GM12875 (cell line): Measurements from ENCODE around the gene TRMO.
"Not testable (repeated sequence)": the region's sequence is repeated elsewhere in the genome, so short reads cannot be mapped to it uniquely, and the experiment has no call there.

Experiments used
- H3K4me3 ChIP-seq: one replicate; pipeline ENCODE4 v1.5.1; 2011; ENCODE audit warnings: low read depth, low read length, control low read depth
- TF ChIP-seq, protein P1 (sequence below): IDR thresholded peaks from 2 replicates; pipeline ENCODE4 v1.5.1; 2011; ENCODE audit warnings: low read depth, mild to moderate bottlenecking, control low read depth, inconsistent platforms, low read length, moderate library complexity, borderline replicate concordance; ENCODE audit not compliant: insufficient read depth

Gene TRMO

DNA sequence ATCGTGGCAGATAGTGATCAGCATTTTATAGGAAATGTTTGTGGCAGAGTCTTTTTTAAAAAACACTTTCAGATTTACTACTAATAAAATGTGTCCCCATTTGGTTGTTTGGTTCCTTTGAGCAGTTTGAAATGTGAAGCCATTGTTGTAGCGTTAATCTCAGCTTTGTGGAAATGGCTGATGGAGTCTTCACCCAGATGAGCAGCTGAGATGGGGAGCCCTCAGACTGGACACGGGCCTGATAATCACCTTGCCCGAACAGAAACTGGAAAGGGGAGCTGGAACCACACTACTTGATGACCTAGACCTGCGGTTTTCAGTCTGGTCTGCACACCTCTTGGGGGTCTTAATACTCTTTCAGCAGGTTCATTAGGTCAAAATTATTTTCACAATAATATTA lies 40.3 kb upstream of the TRMO start:
- TF ChIP-seq, protein P1, sequence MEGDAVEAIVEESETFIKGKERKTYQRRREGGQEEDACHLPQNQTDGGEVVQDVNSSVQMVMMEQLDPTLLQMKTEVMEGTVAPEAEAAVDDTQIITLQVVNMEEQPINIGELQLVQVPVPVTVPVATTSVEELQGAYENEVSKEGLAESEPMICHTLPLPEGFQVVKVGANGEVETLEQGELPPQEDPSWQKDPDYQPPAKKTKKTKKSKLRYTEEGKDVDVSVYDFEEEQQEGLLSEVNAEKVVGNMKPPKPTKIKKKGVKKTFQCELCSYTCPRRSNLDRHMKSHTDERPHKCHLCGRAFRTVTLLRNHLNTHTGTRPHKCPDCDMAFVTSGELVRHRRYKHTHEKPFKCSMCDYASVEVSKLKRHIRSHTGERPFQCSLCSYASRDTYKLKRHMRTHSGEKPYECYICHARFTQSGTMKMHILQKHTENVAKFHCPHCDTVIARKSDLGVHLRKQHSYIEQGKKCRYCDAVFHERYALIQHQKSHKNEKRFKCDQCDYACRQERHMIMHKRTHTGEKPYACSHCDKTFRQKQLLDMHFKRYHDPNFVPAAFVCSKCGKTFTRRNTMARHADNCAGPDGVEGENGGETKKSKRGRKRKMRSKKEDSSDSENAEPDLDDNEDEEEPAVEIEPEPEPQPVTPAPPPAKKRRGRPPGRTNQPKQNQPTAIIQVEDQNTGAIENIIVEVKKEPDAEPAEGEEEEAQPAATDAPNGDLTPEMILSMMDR, result no peak
- no peak overlapping the region for H3K4me3 ChIP-seq

DNA sequence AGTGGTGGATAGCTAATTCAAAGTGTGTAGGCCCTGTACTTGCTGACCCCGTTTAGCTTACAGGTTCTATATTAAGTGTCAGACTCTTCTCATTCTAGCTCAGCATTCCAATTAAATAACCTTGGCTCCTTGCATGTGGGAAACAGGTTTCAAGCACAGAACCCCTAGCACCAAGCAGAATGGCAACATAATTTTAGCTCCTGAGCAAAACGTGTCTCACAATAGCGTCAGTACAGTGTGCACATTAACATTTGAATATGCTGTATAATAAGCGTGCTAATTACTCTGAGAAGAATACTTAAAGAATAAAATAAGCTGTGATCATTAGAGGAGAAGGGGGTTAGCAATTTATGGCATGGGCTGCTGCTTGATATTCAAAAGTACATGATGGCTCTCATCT lies 39.8 kb upstream of the TRMO start:
- H3K4me3 ChIP-seq, result no peak overlapping the region
- TF ChIP-seq, protein P1, result no peak

DNA sequence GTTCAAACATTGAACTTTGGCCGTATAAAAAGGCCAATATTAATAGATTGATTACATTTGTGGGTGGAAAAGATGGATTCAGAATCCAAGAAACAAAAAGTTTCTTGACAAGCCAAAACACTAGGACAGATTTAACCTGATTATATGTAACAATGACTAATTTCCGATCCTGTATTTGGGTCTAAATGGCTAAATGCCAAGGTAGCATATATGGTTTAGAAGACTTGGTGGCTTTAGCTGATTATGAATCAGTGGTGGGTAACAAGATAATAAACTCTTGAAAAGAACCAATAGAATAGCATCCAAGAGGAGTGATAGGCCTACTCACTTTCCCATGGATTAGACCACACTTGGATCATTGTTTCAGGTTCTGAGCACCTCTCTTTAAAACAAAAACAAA lies 39.1 kb upstream of the TRMO start:
- no peak overlapping the region for H3K4me3 ChIP-seq
- TF ChIP-seq, protein P1, result no peak

DNA sequence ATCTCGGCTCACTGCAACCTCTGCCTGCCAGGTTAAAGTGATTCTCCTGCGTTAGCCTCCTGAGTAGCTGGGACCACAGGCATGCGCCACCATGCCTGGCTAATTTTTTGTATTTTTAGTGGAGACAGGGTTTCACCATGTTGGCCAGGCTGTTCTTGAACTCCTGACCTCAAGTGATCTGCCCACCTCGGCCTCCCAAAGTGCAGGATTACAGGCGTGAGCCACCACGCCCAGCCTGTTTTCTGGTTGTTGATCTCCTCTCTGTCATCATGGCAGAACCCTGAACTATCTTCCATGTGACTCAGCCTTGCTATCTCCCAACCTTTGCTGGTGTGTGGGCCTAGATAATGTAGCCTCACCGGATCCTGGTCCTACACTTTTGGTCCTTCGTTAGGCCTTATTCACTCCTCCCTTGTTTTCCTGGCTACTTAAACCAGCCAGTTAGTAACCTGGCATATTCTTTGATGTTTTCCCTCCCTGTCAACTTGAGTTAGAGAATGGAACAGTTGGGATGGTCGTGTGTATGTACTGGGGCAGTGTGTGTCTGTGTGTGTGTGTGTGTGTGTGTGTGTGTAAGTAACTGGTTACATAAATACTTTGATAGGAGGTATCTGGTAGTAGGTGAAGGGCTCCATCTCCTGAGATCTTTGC lies 38.5 kb upstream of the TRMO start:
- H3K4me3 ChIP-seq, result not testable (repeated sequence)

DNA sequence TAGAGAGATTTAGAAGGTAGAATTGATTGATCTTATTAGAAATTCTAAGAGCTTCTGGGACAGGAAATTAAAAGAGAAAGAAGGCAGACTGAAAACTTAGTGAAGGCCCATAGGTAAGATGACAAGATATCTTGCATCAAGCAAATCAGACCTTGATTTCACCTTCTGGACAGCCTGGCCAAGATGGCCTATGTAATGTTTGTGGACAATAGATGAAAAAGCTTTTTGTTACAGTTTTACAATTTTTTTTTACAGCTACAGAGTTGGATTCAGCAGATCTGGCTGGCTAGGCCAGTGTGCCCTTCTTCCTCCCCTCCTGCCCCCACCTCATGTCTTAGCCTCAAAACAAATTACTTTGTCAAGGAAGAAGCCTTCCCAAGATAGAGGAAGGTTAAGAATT lies 37.3 kb upstream of the TRMO start:
- TF ChIP-seq, protein P1, result no peak
- H3K4me3 ChIP-seq, result no peak overlapping the region

DNA sequence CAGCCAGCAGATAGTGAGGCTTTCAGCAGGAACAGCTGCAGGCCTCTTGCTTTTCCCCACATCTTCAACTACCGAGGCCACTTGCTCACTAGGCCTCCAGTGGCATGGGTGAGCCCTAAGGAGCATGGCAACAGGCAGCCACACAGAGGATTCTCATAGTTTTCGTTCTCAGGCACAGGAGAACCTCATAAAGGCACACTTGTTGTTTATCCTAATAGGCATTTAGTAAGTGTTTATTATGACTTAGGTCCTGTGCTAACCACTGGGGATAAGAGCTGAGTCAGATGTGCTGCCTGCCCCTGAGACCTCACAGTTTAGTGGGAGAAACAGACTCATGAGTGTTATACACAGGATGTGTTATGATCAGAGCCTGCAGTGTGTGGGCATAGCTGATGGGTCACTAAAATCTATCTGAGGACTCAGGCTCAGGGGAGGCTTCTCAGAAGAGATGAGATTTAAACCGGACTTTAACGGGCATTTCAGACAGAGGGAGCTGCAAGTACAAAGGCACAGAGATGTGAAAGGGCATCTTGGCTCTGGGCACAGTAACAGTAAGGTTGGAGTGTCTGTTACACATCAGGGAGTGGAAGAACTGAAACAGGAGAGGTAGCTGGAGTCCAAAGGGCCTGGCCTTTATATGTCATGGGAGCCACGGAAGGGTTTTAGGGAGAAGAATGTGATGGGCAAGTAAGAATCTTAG lies 36.7 kb upstream of the TRMO start:
- no peak overlapping the region for H3K4me3 ChIP-seq
- TF ChIP-seq, protein P1, result no peak

DNA sequence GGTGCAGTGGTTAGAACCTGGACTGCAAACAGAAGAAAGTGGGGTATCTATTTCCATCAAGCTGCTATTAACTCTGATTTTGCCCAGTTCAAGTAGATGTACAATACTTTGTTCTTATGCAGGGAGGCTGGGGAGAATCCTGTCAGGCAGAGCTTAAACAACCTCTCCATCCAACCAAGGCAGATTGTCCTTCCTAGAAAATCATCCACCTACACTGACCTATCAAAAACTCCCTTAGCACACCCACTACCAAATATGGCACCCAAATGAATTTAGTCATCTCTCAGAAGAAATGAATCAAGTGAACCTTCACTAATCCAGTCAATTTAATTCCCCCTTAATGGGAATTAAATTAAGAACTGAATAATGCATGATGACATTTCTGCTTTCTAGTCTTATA lies 34.0 kb upstream of the TRMO start:
- TF ChIP-seq, protein P1, result no peak

More for the DNA sequence above, 34.0 kb upstream of the TRMO start:
- H3K4me3 ChIP-seq, result no peak overlapping the region
